Measurements from ENCODE around the gene TCIRG1.

- TF ChIP-seq RFX5 (IDR thresholded peaks at IDR 0.05) (no peak), EP300 (IDR thresholded peaks at IDR 0.05) (no peak), CEBPB (IDR thresholded peaks at IDR 0.05) (no peak), MAX (IDR thresholded peaks at IDR 0.05) (no peak), RAD21 (conservative IDR thresholded peaks at IDR 0.05 in 1 of 2, IDR thresholded peaks at IDR 0.05 in 1 of 2) (no peak), TP53 (CRISPR knock-in tag; IDR thresholded peaks at IDR 0.05) (no peak), KDM1A (IDR thresholded peaks at IDR 0.05; ENCODE audit: low read depth) (no peak)
- TF ChIP-seq, protein P1, sequence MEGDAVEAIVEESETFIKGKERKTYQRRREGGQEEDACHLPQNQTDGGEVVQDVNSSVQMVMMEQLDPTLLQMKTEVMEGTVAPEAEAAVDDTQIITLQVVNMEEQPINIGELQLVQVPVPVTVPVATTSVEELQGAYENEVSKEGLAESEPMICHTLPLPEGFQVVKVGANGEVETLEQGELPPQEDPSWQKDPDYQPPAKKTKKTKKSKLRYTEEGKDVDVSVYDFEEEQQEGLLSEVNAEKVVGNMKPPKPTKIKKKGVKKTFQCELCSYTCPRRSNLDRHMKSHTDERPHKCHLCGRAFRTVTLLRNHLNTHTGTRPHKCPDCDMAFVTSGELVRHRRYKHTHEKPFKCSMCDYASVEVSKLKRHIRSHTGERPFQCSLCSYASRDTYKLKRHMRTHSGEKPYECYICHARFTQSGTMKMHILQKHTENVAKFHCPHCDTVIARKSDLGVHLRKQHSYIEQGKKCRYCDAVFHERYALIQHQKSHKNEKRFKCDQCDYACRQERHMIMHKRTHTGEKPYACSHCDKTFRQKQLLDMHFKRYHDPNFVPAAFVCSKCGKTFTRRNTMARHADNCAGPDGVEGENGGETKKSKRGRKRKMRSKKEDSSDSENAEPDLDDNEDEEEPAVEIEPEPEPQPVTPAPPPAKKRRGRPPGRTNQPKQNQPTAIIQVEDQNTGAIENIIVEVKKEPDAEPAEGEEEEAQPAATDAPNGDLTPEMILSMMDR (IDR thresholded peaks at IDR 0.05): no peak
- TF ChIP-seq, protein P2, sequence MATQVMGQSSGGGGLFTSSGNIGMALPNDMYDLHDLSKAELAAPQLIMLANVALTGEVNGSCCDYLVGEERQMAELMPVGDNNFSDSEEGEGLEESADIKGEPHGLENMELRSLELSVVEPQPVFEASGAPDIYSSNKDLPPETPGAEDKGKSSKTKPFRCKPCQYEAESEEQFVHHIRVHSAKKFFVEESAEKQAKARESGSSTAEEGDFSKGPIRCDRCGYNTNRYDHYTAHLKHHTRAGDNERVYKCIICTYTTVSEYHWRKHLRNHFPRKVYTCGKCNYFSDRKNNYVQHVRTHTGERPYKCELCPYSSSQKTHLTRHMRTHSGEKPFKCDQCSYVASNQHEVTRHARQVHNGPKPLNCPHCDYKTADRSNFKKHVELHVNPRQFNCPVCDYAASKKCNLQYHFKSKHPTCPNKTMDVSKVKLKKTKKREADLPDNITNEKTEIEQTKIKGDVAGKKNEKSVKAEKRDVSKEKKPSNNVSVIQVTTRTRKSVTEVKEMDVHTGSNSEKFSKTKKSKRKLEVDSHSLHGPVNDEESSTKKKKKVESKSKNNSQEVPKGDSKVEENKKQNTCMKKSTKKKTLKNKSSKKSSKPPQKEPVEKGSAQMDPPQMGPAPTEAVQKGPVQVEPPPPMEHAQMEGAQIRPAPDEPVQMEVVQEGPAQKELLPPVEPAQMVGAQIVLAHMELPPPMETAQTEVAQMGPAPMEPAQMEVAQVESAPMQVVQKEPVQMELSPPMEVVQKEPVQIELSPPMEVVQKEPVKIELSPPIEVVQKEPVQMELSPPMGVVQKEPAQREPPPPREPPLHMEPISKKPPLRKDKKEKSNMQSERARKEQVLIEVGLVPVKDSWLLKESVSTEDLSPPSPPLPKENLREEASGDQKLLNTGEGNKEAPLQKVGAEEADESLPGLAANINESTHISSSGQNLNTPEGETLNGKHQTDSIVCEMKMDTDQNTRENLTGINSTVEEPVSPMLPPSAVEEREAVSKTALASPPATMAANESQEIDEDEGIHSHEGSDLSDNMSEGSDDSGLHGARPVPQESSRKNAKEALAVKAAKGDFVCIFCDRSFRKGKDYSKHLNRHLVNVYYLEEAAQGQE (IDR thresholded peaks at IDR 0.05): no peak
Measured at GRCh38 chr11:68026391-68027105, 12.3 kb upstream of the TCIRG1 start.

All from A549 (cell line).